SJSA1 (cell line): ENCODE measurements around the gene SPACA7. TPM values are rescaled to one million over a fixed set of nuclear protein-coding genes. Genes with fewer than 3 reads are reported as not detected.
"Not testable (repeated sequence)": the region's sequence is repeated elsewhere in the genome, so short reads cannot be mapped to it uniquely, and the experiment has no call there.

Experiments used
- DNase-seq, 2 experiments: peaks; one replicate each; pipeline ENCODE4 v3.0.0-alpha.2; 2015 to 2020; ENCODE audit warnings: low spot score in 2 of 2, low read depth in 1 of 2
- H3K27ac ChIP-seq: fragments of 250-450 bp; sonication (Bioruptor Pico); 2 replicates; pipeline ENCODE4 v1.5.1; 2020; ENCODE audit warnings: mild to moderate bottlenecking, moderate library complexity
- H3K27me3 ChIP-seq: fragments of 250-450 bp; sonication (Bioruptor Pico); replicated peaks from 2 replicates; pipeline ENCODE4 v1.5.1; 2020; ENCODE audit warnings: mild to moderate bottlenecking, moderate library complexity
- H3K36me3 ChIP-seq: fragments of 250-450 bp; sonication (Bioruptor Pico); 2 replicates; pipeline ENCODE4 v1.5.1; 2020; ENCODE audit warnings: mild to moderate bottlenecking
- H3K4me1 ChIP-seq: fragments of 250-450 bp; sonication (Bioruptor Pico); replicated peaks from 2 replicates; pipeline ENCODE4 v1.6.1; 2021; ENCODE audit warnings: mild to moderate bottlenecking
- H3K4me3 ChIP-seq: fragments of 250-450 bp; sonication (Bioruptor Pico); 2 replicates; pipeline ENCODE4 v1.5.1; 2020; ENCODE audit warnings: mild to moderate bottlenecking
- H3K9me3 ChIP-seq: fragments of 250-450 bp; sonication (Bioruptor Pico); replicated peaks from 2 replicates; pipeline ENCODE4 v1.5.1; 2020; ENCODE audit warnings: mild to moderate bottlenecking
- total RNA-seq: library from RNA; depleted of rRNA; stranded (reverse); fragments of >200 nt; shearing (Covaris generic); gene quantifications from 2 replicates; pipeline ENCODE4 v1.2.3, GENCODE V29; 2014

Gene SPACA7
- total RNA-seq, 1 experiment from 2014 or later = not detected

DNA sequence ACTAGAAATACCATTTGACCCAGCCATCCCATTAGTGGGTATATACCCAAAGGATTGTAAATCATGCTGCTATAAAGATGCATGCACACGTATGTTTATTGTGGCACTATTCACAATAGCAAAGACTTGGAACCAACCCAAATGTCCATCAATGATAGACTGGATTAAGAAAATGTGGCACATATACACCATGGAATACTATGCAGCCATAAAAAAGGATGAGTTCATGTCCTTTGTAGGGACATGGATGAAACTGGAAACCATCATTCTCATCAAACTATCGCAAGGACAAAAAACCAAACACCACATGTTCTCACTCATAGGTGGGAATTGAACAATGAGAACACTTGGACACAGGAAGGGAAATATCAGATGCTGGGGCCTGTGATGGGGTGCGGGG is 33.7 kb downstream of the SPACA7 start:
- H3K9me3 ChIP-seq = peaks cover 12% of the 10 kb centered on the region
- not testable (repeated sequence) for H3K36me3 ChIP-seq, H3K27me3 ChIP-seq, H3K27ac ChIP-seq, DNase-seq, H3K4me1 ChIP-seq, H3K4me3 ChIP-seq

DNA sequence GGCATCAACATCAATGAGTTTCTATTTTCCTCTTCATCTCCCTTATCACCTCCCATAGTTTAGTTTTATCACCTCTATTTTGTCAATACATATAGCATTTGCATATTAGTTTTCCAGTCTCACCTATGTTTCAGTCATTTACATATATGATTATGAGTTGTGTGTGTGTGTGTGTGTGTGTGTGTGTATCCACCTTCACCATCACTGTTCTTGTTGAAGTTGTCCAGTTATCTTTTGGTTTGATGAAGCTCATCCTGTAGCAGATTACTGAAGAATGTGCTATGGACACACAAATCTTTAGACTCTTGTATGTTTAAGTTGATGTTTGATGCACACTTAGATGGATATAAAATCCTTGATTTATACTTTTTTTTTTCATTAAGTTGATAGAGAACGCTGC is 40.5 kb downstream of the SPACA7 start:
- Histone ChIP-seq H3K36me3 (no peaks in the 10 kb centered on the region), H3K27me3 (no peaks in the 10 kb centered on the region), H3K4me1 (no peaks in the 10 kb centered on the region), H3K27ac (no peak overlapping the region), H3K9me3 (peaks cover 29% of the 10 kb centered on the region), H3K4me3 (no peak overlapping the region)
- no peak for DNase-seq

DNA sequence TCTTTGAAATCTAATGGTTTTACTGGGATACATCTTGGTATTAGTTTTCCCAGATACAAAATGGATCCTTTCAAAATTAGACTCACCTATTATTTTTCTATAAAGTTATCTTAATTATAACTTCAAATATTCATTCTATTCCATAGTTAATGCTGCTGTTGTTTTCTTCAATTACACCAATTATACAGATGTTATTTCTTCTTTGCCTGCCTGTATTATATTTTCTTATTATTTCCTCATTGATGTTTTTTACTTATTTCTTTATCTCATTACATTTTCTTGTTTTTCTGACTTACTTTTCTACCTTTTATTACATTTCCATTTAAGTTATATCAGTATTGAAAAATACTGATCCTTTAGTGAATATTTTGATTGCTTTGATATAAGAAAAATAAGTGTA is 40.9 kb downstream of the SPACA7 start:
- peaks cover 29% of the 10 kb centered on the region for H3K9me3 ChIP-seq
- H3K27me3 ChIP-seq = no peaks in the 10 kb centered on the region
- H3K4me1 ChIP-seq = no peaks in the 10 kb centered on the region
- no peaks in the 10 kb centered on the region for H3K36me3 ChIP-seq
- no peak overlapping the region for H3K4me3 ChIP-seq
- H3K27ac ChIP-seq = no peak overlapping the region
- DNase-seq = no peak

DNA sequence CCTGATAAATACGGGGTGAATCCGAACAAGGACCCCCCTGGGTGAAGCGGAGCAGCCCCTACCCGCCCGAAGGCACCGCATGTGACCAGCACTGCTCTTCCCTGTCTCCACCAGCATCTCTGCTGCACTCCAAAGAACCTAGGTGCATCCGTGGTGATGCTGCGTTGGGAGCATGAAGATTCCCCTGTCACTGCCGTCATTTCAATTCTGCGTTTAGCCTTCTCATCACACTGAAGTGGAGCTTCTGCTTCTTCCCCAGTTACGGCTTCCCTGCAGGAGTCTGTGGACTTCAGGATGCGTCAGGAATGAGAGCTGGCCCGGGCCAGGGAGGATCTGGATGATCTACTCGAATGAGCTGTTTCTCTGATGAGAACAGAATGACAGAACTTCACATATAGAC is 47.9 kb downstream of the SPACA7 start:
- peaks cover 25% of the 10 kb centered on the region for H3K9me3 ChIP-seq
- H3K36me3 ChIP-seq = no peaks in the 10 kb centered on the region
- no peak overlapping the region for H3K4me3 ChIP-seq
- H3K27me3 ChIP-seq = no peaks in the 10 kb centered on the region
- no peaks in the 10 kb centered on the region for H3K4me1 ChIP-seq
- DNase-seq = peak in 1 of 2 experiments; percentile 49
- H3K27ac ChIP-seq = no peak overlapping the region

DNA sequence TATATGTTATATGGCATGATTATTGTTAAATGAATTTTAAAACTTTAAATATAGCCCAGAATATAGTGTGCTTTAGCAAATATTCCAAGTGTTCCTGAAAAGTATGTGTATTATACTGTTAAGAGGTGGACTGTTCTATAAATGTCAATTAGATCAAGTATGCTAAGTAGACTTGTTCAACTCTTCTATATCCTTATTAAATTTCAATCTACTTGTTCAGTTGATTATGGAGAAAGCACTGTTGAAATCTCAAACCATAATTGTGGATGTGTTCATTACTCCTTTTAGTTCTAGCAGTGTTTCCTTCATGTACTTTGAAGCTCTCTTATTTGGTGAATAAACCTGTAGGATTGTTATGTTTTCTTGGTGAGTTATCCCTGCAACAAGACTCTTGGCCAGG is 52.5 kb downstream of the SPACA7 start:
- no peak overlapping the region for H3K4me3 ChIP-seq
- H3K27me3 ChIP-seq = 0 out of 2 replicates have a peak, but pooled peaks cover 4% of the 10 kb centered on the region
- no peak for DNase-seq
- H3K27ac ChIP-seq = no peak overlapping the region
- no peaks in the 10 kb centered on the region for H3K36me3 ChIP-seq
- H3K4me1 ChIP-seq = no peaks in the 10 kb centered on the region
- H3K9me3 ChIP-seq = peaks cover 13% of the 10 kb centered on the region

DNA sequence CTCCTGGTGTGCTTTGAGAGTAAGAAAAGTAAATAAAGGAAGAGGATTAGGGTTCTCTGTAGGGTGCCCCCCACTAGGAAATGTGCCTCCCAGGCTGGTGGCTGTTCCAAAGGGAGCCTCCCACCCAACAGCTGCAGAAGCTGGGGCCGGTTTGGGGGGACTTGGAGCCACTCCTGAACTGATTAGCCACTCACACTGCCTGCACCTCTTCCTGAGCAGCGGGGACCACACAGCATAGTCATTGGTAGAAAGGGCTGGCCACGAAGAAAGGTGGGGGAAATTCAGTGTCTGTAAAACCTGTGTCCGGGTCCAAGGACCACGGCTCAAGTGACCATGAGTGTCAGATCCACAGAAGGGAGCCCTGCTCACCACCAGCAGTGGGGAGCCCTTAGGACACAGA is 55.6 kb downstream of the SPACA7 start:
- peaks cover 10% of the 10 kb centered on the region; the same call in 1 of the 2 replicates for H3K27me3 ChIP-seq
- no peaks in the 10 kb centered on the region for H3K4me1 ChIP-seq
- peaks cover 14% of the 10 kb centered on the region for H3K9me3 ChIP-seq
- H3K36me3 ChIP-seq = no peaks in the 10 kb centered on the region
- DNase-seq = peak in 1 of 2 experiments; percentile 50
- H3K27ac ChIP-seq = no peak overlapping the region
- H3K4me3 ChIP-seq = no peak overlapping the region

DNA sequence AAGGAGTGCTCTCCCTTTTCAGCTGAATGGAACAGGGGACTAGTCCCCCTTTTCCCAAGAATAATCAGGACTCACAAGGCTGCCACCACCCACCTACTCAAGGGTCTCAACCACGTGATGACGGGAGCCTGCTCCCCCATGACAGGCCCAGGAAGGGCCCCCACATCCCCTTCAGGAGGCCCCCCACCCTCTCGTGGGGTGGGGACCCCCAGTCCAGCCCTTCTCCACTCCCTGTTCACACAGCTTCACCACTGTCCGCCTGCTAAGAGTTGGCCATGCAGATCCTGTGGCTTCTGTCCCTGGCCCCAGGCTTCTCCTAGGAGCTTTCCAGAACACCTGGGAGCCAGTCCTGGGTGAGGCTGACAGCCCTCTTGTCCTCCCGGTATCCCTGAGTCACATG is 56.6 kb downstream of the SPACA7 start:
- not testable (repeated sequence) for H3K27me3 ChIP-seq, H3K4me3 ChIP-seq, H3K27ac ChIP-seq, DNase-seq, H3K4me1 ChIP-seq, H3K36me3 ChIP-seq
- peaks cover 14% of the 10 kb centered on the region for H3K9me3 ChIP-seq

DNA sequence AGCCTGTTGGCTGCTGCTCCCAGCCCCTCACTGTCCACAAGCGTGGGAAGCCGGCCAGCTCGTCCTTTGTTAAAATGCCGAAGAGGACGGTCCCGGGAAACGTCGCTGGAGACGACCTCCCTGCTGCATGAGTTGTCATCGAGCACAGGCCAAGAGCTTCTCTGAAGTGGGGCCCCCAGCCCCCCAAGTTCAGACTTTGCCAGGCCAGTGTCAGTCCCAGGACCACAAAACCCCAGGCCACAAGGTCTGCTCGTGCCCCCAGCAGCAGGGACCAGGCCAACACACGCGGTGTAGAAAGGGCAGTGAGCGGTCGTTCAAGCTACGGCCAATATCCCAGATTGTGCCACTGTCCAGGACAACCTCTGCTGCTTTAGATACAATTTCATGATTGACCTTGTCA is 57.4 kb downstream of the SPACA7 start:
- not testable (repeated sequence) for H3K4me1 ChIP-seq, H3K4me3 ChIP-seq, H3K27me3 ChIP-seq, H3K27ac ChIP-seq, H3K36me3 ChIP-seq
- peak in 1 of 2 experiments; percentile 61 for DNase-seq
- peaks cover 16% of the 10 kb centered on the region for H3K9me3 ChIP-seq

DNA sequence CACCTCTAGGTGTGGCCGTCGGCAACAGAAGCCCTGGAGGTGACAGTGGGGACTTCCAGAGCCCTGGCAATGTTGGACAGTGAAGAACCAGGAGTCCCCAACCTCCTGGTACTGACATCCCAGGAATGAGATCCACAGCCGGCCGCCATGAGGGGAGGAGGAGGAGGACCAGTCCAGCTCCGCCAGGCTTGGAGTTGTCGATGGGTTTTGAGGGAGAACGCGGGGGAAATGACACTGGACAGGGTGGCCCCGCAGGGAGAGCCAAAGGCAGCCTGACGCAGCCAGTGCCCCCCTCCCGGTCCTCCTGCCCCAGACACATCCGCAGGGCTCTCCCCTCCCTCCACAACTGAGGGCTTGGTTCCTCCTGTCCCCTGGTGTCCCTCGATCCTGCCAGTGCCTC is 57.9 kb downstream of the SPACA7 start:
- Histone ChIP-seq H3K4me1 (no peaks in the 10 kb centered on the region), H3K27me3 (peaks cover 10% of the 10 kb centered on the region; the same call in 1 of the 2 replicates), H3K4me3 (no peak overlapping the region), H3K27ac (no peak overlapping the region), H3K9me3 (peaks cover 12% of the 10 kb centered on the region), H3K36me3 (no peaks in the 10 kb centered on the region)
- peak in 1 of 2 experiments; percentile 54 for DNase-seq

DNA sequence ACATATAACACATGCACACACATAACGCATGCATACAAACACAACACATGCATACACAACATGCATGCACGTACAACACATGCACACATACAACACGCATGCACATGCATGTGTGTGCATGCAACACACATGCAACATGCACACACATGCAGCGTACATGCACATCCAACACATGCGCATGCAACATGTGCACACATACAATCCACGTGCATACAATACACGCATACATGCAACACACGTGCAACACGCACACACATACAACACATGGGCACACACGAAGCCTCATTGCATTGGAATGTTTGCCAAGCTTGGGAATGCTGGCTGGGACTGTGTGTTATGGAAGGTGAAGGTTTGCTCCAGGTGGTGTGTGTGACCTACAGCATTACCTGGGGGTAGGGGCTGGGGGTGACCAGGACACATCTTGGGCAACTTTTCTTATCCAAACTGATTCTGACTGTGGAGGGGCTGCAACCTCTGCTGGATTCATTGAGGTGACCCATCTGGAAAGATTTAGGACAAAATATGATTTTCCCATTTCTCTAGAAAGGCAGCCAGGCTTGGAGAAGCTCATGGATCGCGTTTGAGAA is 58.9 kb downstream of the SPACA7 start:
- no peak overlapping the region for H3K4me3 ChIP-seq
- H3K27ac ChIP-seq = no peak overlapping the region
- DNase-seq = peak in 1 of 2 experiments; percentile 45
- no peaks in the 10 kb centered on the region for H3K4me1 ChIP-seq
- no peaks in the 10 kb centered on the region for H3K36me3 ChIP-seq
- H3K27me3 ChIP-seq = peaks cover 13% of the 10 kb centered on the region; the same call in 1 of the 2 replicates
- peaks cover 12% of the 10 kb centered on the region for H3K9me3 ChIP-seq

DNA sequence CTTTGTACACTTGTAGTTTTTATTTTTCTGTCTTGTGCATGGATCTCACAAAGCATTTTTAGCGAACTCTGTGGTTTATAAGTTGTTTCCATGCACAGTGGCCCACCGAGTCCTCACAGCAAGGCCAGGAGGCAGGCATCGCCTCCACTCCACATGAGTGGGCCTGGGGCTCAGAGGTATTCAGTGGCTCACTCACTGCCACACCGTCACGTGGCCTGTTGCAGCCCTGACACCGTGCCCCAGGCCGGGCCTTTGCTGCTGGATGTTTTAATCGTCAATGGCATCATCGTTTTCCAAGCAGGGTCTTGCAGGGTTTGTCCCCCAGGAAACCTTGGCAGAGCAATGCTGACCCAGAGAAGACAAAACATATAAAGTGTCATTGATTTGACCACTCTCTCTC is 59.8 kb downstream of the SPACA7 start:
- Histone ChIP-seq H3K27ac (no peak overlapping the region), H3K36me3 (no peaks in the 10 kb centered on the region), H3K27me3 (peaks cover 18% of the 10 kb centered on the region), H3K9me3 (peaks cover 12% of the 10 kb centered on the region), H3K4me3 (no peak overlapping the region), H3K4me1 (no peaks in the 10 kb centered on the region)
- peak in 1 of 2 experiments; percentile 42 for DNase-seq

DNA sequence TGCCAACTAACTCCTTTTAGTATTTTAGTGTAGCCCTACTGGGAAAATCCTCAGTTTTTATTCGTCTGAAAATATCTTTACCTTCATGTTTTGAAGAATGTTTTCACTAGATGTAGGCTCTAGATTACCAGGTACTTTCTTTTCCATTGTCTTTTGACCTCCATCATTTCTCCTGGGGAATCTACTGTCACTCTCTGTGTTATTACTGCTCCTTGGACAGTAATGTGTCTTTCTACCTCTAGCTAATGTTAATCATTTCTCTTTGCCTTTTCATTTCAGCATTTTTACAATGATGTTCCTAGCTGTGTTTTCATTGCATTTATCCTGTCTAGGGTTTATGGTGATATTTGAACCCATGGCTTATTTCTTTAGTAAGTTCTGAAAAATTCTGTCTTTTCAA is 61.9 kb downstream of the SPACA7 start:
- DNase-seq = no peak
- H3K4me3 ChIP-seq = no peak overlapping the region
- no peak overlapping the region for H3K27ac ChIP-seq
- peaks cover 37% of the 10 kb centered on the region for H3K27me3 ChIP-seq
- no peaks in the 10 kb centered on the region for H3K36me3 ChIP-seq
- H3K9me3 ChIP-seq = peaks cover 12% of the 10 kb centered on the region
- no peaks in the 10 kb centered on the region for H3K4me1 ChIP-seq

DNA sequence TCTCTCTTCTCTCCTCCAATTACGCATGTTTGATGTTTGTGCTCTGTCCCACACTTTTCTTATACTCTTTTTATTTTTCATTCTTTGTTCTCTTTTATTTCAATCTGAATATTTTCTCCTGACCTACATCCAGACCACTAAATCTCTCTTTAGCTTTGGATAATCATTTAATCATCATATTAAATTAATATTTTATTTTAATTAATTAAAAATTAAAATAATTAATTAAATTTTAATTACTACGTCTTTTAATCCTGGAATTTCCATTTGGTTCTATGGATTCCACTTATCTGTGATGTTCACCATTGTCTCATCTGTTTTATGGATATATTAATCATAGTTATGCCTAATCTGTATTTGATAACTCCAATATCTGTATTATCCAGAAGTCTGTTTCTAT is 62.4 kb downstream of the SPACA7 start:
- Histone ChIP-seq H3K4me1 (no peaks in the 10 kb centered on the region), H3K9me3 (peaks cover 12% of the 10 kb centered on the region), H3K27me3 (peaks cover 41% of the 10 kb centered on the region), H3K4me3 (no peak overlapping the region), H3K27ac (no peak overlapping the region), H3K36me3 (no peaks in the 10 kb centered on the region)
- no peak for DNase-seq

DNA sequence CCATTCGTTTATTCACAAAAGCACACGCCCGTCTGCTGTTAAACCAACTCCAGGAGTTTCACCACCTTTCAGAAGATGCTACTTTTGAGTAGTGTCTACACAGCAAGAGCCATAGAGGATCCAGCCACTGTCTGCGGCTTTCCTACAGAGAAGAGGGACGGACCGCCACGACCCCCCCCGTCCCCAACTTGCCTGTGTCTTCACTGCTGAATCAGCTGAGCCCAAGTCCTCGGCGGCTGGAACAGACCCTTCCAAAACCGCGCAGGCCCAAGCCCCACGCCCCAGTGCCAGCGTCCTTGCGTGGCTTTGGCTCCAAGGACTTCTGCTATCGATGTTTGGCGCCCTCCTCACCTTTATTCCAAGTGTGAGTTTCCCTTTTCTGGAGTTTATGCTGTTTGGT is 65.1 kb downstream of the SPACA7 start:
- peaks cover 61% of the 10 kb centered on the region for H3K27me3 ChIP-seq

DNA sequence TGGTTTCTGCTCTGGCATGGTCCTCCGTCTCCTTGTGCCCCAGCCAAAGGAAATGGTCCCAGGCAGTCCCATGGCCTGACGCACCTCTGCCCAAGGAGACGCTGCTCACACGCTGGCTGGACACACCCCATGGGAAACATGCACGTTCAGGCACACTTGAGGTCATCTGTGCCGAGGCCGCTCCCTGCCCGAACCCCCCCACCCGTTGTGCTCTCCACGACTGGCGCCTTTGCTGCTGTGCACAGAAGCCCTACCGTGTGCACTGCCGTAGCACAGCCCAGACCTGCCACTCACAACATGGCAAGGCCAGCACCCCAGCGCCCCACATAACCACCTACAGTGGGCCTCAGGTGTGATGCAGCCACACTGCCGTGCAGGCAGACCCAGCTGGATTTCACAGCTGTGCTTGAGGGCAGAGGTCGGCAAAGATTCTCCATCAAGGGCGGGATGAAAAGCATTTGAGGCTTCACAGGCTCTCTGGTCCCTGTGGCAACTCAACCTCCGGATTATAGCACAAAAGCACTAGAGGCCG is 65.7 kb downstream of the SPACA7 start:
- peaks cover 7% of the 10 kb centered on the region for H3K9me3 ChIP-seq

More for the DNA sequence above, 65.1 kb downstream of the SPACA7 start:
- peaks cover 7% of the 10 kb centered on the region for H3K9me3 ChIP-seq
- H3K27ac ChIP-seq = no peak overlapping the region
- no peaks in the 10 kb centered on the region for H3K4me1 ChIP-seq
- no peak for DNase-seq
- no peak overlapping the region for H3K4me3 ChIP-seq
- no peaks in the 10 kb centered on the region for H3K36me3 ChIP-seq

More for the DNA sequence above, 65.7 kb downstream of the SPACA7 start:
- DNase-seq = peak in 1 of 2 experiments; percentile 42
- Histone ChIP-seq H3K27me3 (peaks cover 67% of the 10 kb centered on the region), H3K36me3 (no peaks in the 10 kb centered on the region), H3K4me1 (no peaks in the 10 kb centered on the region), H3K27ac (no peak overlapping the region), H3K4me3 (no peak overlapping the region)
